Measurements from ENCODE around the gene SNAI1.

Gene SNAI1

GRCh38 chr20:50009521-50010454 lies 27.0 kb downstream of the SNAI1 start:
- TF ChIP-seq, protein P1, sequence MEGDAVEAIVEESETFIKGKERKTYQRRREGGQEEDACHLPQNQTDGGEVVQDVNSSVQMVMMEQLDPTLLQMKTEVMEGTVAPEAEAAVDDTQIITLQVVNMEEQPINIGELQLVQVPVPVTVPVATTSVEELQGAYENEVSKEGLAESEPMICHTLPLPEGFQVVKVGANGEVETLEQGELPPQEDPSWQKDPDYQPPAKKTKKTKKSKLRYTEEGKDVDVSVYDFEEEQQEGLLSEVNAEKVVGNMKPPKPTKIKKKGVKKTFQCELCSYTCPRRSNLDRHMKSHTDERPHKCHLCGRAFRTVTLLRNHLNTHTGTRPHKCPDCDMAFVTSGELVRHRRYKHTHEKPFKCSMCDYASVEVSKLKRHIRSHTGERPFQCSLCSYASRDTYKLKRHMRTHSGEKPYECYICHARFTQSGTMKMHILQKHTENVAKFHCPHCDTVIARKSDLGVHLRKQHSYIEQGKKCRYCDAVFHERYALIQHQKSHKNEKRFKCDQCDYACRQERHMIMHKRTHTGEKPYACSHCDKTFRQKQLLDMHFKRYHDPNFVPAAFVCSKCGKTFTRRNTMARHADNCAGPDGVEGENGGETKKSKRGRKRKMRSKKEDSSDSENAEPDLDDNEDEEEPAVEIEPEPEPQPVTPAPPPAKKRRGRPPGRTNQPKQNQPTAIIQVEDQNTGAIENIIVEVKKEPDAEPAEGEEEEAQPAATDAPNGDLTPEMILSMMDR (IDR thresholded peaks at IDR 0.05): no peak

DNA sequence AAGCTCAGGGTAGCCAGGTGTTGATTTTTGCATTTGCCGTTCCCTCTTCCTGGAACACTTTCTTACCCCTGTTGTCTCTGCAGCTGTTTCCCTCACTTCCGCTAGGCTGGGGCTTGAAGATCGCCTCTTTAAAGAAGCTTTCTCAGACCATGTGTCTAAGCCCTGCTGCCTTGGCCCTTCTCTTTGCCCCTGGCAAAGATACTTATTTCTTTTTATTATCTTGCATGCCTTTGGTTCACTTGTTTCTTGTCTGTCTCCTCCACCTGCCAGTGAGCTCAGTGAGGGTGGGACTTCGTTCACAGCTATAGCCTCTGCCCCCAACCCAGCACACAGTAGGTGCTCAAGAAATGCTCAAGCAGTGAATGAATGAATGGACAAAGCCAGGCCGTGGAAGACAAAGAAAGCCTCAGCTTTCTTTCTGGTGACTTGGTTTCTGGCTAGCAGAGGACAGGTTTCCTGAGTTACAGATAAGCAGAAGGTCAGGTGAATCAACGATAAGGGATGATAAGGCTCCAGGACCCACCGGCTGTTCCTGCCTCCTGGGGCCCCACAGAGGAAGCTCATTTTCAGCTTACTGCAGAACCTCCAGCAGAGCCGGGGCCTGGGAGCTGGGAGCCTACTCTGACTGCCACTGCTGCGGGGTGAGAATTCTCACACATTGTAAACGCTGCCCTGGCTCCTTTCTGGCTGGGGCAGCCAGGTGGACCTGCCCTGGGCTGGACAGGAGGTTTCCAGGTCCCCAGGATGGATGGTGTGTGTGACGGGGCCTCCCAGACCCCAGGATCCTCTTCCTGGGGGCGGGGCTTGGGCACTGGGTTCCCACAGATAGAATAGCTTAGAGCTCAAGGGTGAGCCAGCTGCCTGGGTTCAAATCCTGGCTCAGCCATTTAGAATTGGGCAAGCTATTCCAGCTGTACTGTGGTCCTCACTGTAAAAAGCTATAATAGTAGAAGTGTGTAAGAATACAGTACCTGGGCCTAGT lies 29.8 kb downstream of the SNAI1 start:
- TF ChIP-seq, protein P1 (IDR thresholded peaks at IDR 0.05): no peak

DNA sequence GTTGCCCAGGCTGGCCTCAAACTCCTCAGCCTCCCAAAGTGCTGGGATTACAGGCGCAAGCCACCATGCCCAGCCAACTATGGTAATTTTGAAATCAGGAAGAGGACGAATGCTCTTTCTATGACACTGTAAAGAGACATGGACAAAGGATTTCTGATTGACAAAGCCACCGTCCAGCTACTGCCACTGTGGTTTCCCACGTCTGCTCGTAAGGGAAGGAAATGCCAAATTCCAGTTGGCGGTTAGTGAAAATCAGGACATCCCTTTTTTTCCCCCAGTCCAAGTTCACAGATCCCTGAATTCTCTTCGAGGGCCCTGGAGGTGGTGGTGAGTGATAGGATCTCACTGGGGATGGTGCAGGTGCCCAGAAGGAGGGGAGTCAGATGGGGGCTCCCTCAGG lies 31.2 kb downstream of the SNAI1 start:
- TF ChIP-seq, protein P1 (IDR thresholded peaks at IDR 0.05): no peak

- TF ChIP-seq, protein P1 (IDR thresholded peaks at IDR 0.05): no peak
Observed at GRCh38 chr20:50014570-50015562, 32.1 kb downstream of the SNAI1 start.

- TF ChIP-seq, protein P1 (IDR thresholded peaks at IDR 0.05): no peak
Observed at GRCh38 chr20:50015636-50015992, 32.8 kb downstream of the SNAI1 start.

- TF ChIP-seq, protein P1 (IDR thresholded peaks at IDR 0.05): no peak
Observed at GRCh38 chr20:50015993-50016770, 33.4 kb downstream of the SNAI1 start.
